Left colon (tissue), 2 donors: ENCODE measurements around the gene SETD4. TPM values are rescaled to one million over a fixed set of nuclear protein-coding genes. Genes with fewer than 3 reads are reported as not detected.
A peak's percentile ranks its signal among the peaks of the same experiment; 100 is the strongest.
"Not testable (repeated sequence)": the region's sequence is repeated elsewhere in the genome, so short reads cannot be mapped to it uniquely, and the experiment has no call there.

ENCODE experiments used
- ATAC-seq: fragments of 200-7000 bp; cut with Tn5 transposase; one replicate; pipeline ENCODE4 v1.9.1; 2020; ENCODE audit warnings: mild to moderate bottlenecking, moderate library complexity
- DNase-seq, 2 donors: peaks; one replicate each; pipeline ENCODE4 v3.0.0-alpha.2; 2020
- intact Hi-C, 2 donors: fragments of 100-400 bp; cut with DNase I in 1 of 2; cut with micrococcal nuclease in 1 of 2; formaldehyde crosslinking; loops; one replicate each; pipeline versions ENCODE4 v1.11.2 to v1.14.0; 2022; cut with DNase I, micrococcal nuclease
- long read RNA-seq: library from polyadenylated mRNA; unstranded; transcript quantifications from one replicate; pipeline ENCODE4 v2.0.0, GENCODE V29; 2021
- total RNA-seq, 2 donors: library from RNA; stranded (reverse); fragmentation: NEBNext Ultra II Directional; extraction: Animal tissue kit (Norgen Biotek cat#: 25700); gene quantifications; one replicate each; pipeline ENCODE4 v1.2.1, GENCODE V29; 2021
- donor health status: DM: no; HTN: no; CAD: no.
- donor health status: DM: yes; HTN: yes; CAD: no.

The SETD4 gene, protein sequence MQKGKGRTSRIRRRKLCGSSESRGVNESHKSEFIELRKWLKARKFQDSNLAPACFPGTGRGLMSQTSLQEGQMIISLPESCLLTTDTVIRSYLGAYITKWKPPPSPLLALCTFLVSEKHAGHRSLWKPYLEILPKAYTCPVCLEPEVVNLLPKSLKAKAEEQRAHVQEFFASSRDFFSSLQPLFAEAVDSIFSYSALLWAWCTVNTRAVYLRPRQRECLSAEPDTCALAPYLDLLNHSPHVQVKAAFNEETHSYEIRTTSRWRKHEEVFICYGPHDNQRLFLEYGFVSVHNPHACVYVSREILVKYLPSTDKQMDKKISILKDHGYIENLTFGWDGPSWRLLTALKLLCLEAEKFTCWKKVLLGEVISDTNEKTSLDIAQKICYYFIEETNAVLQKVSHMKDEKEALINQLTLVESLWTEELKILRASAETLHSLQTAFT
- total RNA-seq = 10 to 100 TPM; 16.0 to 20.6 TPM
- long read RNA-seq, partial matches to known transcripts = 6 of 19 reads
- long read RNA-seq, other reads (novel, unspliced or antisense) = 10 of 19 reads

- ATAC-seq = peak; percentile 91
- intact Hi-C loops = no loop called here
Measured at GRCh38 chr21:36060159-36060921, at the start of gene SETD4. Gene SETD4 (minus strand): TSS chr21:36060526. CDS start chr21:36058888, 1,638 bp downstream.

DNA sequence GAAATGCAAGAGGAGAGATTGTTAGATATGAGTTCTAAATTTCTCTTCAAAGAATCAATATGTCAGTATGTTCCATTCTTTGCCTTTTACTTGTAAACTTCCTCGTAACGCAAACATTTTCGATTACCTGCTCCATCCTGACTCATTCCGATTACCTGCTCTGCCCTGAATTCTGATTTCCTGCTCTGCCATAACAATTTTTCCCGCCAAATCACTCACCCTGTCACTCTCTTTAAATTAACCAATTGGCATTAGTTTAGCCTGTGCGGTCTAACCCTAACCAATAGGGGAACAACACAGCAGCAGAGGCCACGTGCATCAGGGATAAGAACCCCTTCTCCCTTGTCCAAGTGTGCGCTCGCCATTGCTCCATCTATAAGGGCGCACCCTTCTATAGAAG, 49.5 kb upstream of the SETD4 start:
- DNase-seq (no peak), ATAC-seq (no peak)
- intact Hi-C loops = loop anchor here in 1 of 2 donors (5.0 kb wide), 1 partner anchor 53 kb away; no protein-coding TSS in a partner anchor

More at GRCh38 chr21:36060159-36060921, at the start of gene SETD4:
- peak; percentile 93 for DNase-seq

GRCh38 chr21:36105327-36105842, 45.1 kb upstream of the SETD4 start:
- DNase-seq (no peak), ATAC-seq (no peak)
- intact Hi-C loops = loop anchor here in 1 of 2 donors (5.0 kb wide), 1 partner anchor 48 kb away; no protein-coding TSS in a partner anchor

GRCh38 chr21:36104317-36105300, 44.3 kb upstream of the SETD4 start:
- intact Hi-C loops = loop anchor here in 1 of 2 donors (5.0 kb wide), 1 partner anchor 47 kb away; no protein-coding TSS in a partner anchor
- DNase-seq = peak in 1 of 2 donors; percentile 56

DNA sequence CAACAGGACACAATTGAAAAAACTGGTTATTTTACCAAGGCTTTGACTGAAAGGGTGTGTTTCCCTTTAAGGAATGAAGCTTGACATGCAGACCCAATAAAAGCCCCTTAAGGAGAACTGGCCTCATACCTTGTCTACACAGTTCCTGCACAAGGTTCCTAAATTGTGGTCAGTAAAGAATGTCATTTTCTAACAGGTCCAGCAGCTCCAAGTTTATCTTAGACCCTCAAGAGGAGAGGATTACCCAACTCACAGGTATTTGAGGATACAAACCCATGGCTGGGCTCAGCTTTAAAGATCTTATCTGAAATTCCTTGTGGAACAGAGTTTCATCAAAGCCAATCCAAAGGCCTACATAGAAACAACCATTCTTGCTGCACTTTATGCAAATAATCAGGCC, 43.1 kb upstream of the SETD4 start:
- ATAC-seq (no peak), DNase-seq (no peak)
- intact Hi-C loops = no loop called here

More at GRCh38 chr21:36104317-36105300, 44.3 kb upstream of the SETD4 start:
- ATAC-seq = peak; percentile 47

DNA sequence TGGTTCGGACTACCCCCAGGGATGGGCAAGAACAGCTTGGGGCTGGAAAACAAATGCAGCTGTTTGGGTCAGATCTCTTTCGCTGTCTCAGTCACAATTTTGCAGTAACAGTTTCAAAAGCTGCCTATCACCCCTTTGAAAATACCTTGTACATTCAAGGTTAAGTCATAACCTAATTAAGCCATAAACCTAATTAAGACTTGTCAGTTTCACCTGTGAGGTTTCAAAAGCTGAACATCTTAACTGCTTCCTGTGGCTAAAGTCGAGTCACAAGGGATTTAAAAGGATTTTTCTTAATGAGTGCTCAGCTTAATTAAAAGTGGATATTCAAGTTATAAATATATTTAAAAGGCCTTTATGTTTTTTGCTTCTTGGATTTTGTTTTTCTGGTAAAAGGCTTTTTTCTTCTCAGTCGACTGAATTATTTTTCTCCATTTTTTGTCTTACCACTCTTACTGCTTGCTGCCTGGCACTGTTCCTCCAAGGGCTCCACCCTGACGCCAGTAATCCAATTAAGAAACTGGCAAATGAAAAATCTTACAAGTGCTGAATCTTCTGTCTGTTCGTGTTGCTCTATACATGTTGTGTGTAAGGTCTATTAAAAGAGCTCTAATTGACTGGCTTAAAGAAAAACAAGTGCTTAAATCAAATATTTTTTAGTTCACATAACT, 40.8 kb upstream of the SETD4 start:
- ATAC-seq (peak; percentile 31), DNase-seq (no peak)
- intact Hi-C loops = no loop called here

DNA sequence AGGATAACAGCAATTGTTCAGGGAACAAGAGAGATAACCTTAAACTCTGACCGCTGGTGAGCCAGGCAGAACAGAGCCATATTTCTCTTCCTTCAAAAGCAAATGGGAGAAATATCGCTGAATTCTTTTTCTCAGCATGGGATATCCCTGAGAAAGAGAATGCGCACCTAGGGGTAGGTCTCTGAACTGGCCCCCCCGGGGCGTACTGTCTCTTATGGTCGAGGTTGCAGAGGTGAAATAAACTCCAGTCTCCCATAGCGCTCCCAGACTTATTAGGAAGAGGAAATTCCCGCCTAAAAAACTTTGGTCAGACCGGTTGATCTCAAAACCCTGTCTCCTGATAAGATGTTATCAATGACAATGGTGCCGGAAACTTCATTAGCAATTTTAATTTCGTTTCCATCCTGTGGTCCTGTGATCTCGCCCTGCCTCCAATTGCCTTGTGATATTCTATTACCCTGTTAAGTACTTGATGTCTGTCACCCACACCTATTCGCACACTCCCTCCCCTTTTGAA, 39.4 kb upstream of the SETD4 start:
- DNase-seq, ATAC-seq, intact Hi-C loops: not testable (repeated sequence)

GRCh38 chr21:36099000-36099399, 38.7 kb upstream of the SETD4 start:
- ATAC-seq = no peak
- intact Hi-C loops = no loop called here
- no peak for DNase-seq

DNA sequence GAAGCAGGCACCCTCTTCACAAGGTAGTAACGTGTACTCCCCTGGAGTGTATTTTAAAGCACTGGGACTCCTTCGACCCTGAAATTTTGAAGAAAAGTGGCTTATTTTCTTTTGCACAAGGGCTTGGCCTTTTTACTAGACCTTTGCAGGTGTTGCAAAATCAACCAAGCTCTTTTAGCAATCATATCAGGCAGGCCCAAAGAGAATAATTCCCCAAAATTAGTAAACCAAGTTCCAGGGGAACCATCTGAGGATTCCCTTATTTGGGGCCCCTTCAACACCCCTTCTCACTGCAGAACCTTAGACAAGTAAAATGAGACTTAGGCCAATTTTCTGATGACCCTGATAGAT, 37.8 kb upstream of the SETD4 start:
- no peak for DNase-seq
- intact Hi-C loops = no loop called here

DNA sequence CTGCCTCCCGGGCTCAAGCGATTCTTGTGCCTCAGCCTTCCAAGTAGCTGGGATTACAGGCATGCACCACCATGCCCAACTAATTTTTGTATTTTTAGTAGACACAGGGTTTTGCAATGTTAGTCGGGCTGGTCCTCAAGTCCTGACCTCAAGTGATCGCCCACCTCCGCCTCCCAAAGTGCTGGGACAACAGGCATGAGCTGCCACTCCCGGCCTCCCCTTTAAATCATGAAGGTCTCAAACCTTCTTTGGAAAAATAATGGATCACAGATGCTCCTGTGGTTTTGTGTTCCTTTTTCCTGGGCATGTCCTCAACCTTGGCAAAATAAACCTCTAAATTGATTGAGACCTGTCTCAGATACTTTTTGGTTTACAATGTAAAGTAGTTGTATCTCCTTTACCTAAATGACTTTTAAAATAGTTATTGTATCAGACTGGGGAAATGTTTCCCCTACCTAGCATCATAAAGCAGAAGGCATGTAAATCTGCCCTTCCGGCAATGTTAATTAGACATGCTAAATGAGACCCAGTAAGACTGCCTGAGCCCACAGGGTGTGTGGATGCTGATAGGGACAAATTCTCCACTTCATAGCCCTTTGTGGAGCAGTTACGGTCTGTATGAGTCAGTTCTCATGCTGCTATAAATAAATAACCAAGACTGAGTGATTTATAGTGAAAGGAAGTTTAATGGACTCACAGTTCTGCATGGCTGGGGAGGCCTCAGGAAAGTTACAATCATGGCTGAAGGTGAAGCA, 37.3 kb upstream of the SETD4 start:
- intact Hi-C loops = no loop called here
- peak; percentile 68 for ATAC-seq
- DNase-seq = no peak

More for the DNA sequence above, 37.8 kb upstream of the SETD4 start:
- no peak for ATAC-seq

DNA sequence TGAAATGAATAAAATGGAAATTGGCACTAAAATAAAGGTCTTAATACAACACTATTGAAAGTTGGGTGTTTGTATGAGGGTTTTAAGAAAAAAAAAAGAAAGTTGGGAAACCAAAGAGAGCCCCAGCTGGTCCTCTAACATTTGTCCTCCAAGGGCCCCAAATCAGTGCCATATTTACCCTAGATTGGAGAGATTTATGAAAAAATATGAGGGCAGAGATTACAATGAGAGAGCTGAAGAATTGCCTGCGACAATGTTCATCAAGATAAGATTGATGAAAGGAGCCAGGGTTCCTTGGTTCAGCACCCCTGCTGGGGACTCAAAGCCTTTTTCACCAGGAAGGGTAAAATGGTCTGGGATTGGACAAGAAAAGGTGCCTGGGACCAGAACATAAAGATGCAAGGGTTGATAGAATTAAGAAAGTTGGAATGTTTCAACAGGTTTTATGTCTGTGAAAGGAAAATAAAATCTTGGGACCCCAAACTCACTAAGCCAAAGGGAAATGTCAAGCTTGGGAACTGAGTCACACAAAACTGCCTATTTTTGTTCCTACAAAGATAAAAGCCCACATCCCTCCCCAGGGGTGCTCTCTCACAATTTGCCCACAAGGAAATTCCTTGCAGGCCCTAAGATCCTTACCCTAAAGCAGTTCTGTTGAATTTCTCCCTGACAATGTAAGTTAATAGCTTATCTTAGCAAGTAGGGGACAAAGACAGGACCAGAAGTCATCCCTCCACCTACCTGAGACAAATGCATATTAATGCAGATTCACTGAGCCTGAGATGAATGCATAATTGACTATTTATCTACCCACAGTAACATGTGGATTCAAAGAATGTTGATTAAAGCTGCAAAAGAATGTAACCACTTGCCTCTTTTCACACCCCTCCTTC, 36.3 kb upstream of the SETD4 start:
- intact Hi-C loops = no loop called here
- no peak for DNase-seq
- no peak for ATAC-seq

DNA sequence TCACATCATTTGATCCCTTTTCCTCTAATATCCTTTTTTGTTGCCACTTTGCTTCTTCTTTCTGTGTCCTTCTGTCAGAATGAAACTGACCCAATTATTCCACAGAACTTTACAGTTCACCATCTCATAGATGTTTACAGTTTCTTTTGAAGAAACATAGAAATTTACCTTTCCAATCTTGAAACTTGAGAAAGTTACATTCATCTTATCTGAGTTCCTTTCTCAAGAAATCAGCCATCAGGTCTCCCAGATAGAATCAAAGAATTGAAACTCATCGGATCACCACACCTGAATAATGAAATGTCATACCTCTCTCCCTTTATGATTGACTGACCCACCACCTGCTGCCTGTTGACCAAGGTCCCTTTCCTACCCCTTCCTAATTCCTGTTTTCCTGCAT, 33.2 kb upstream of the SETD4 start:
- DNase-seq (no peak), ATAC-seq (no peak)
- intact Hi-C loops = no loop called here

- ATAC-seq (no peak), DNase-seq (no peak)
- intact Hi-C loops = no loop called here
Measured at GRCh38 chr21:36092681-36093080, 32.4 kb upstream of the SETD4 start.

DNA sequence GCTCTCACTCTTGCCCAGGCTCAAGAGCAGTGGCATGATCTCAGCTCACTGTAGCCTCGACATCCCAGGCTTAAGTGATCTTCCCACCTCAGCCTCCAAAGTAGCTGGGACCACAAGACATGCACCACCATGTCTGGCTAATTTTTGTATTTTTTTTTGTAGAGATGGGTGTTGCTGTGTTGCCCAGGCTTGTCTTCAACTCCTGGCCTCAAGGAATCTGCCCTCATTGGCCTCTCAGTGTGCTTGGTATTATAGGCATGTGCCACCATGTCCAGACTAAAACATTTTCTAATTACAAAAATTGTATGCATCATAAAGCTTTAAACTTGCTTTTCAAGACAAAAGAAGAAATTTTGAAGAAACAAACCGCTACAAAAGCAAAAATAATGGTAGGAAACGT, 29.6 kb upstream of the SETD4 start:
- intact Hi-C loops = no loop called here
- no peak for DNase-seq
- no peak for ATAC-seq

GRCh38 chr21:36087362-36088138, 27.2 kb upstream of the SETD4 start:
- intact Hi-C loops = no loop called here
- ATAC-seq (no peak), DNase-seq (no peak)
